Stimulated activated CD4-positive, alpha-beta T cell treated with anti-CD3 and anti-CD28 coated beads, Interleukin-15, amount 100 ng/mL, for 48 hours (primary cell): Measurements from ENCODE around the gene ABCC3.
"Not testable (repeated sequence)": the region's sequence is repeated elsewhere in the genome, so short reads cannot be mapped to it uniquely, and the experiment has no call there.

Source experiments
- DNase-seq, 2 donors: peaks; one replicate each; pipeline ENCODE4 v3.0.0-alpha.2; 2020; ENCODE audit warnings: low read depth in 2 of 2

Gene ABCC3

GRCh38 chr17:50699410-50699809, 64.7 kb downstream of the ABCC3 start:
- DNase-seq, result no peak

GRCh38 chr17:50703162-50703561, 68.5 kb downstream of the ABCC3 start:
- no peak for DNase-seq

GRCh38 chr17:50707289-50708049, 72.8 kb downstream of the ABCC3 start, which contains the start of gene ANKRD40:
Gene ANKRD40 (minus strand): TSS chr17:50707914. CDS start chr17:50707654, 260 bp downstream.
- DNase-seq, result peak; percentile 84 to 87

GRCh38 chr17:50708050-50709000, 73.6 kb downstream of the ABCC3 start:
- no peak for DNase-seq

- DNase-seq, result not testable (repeated sequence)
These were observed 74.4 kb downstream of the ABCC3 start for GRCh38 chr17:50709053-50709452.

- DNase-seq, result no peak
These were observed 75.3 kb downstream of the ABCC3 start for GRCh38 chr17:50710025-50710424.

- no peak for DNase-seq
These were observed 76.0 kb downstream of the ABCC3 start for GRCh38 chr17:50710650-50711049.

GRCh38 chr17:50712641-50713040, 78.0 kb downstream of the ABCC3 start:
- DNase-seq, result no peak

GRCh38 chr17:50715471-50715870, 80.8 kb downstream of the ABCC3 start:
- DNase-seq, result no peak

GRCh38 chr17:50719144-50719923, 84.7 kb downstream of the ABCC3 start, which contains the start of gene LUC7L3:
Gene LUC7L3 (plus strand): TSS chr17:50719603. CDS start chr17:50719733, 130 bp downstream.
- peak; percentile 85 to 91 for DNase-seq

GRCh38 chr17:50719924-50720794, 85.5 kb downstream of the ABCC3 start:
- DNase-seq, result no peak

GRCh38 chr17:50721194-50722010, 86.7 kb downstream of the ABCC3 start:
- DNase-seq, result no peak

GRCh38 chr17:50722746-50723145, 88.1 kb downstream of the ABCC3 start:
- DNase-seq, result no peak

- DNase-seq, result not testable (repeated sequence)
These were observed 89.9 kb downstream of the ABCC3 start for GRCh38 chr17:50724622-50725021.

- no peak for DNase-seq
These were observed 91.3 kb downstream of the ABCC3 start for GRCh38 chr17:50725769-50726655.

- DNase-seq, result no peak
These were observed 93.4 kb downstream of the ABCC3 start for GRCh38 chr17:50728112-50728429.

GRCh38 chr17:50728881-50729765, 94.4 kb downstream of the ABCC3 start:
- DNase-seq, result no peak
